Bone marrow (tissue), 2 donors: ENCODE measurements around the gene GPR68.
"Not testable (repeated sequence)": the region's sequence is repeated elsewhere in the genome, so short reads cannot be mapped to it uniquely, and the experiment has no call there.

Experiments used
- DNase-seq, 2 donors: peaks; one replicate each; lab custom pipeline; 2025; lab: John Stamatoyannopoulos, UW

Gene GPR68

DNA sequence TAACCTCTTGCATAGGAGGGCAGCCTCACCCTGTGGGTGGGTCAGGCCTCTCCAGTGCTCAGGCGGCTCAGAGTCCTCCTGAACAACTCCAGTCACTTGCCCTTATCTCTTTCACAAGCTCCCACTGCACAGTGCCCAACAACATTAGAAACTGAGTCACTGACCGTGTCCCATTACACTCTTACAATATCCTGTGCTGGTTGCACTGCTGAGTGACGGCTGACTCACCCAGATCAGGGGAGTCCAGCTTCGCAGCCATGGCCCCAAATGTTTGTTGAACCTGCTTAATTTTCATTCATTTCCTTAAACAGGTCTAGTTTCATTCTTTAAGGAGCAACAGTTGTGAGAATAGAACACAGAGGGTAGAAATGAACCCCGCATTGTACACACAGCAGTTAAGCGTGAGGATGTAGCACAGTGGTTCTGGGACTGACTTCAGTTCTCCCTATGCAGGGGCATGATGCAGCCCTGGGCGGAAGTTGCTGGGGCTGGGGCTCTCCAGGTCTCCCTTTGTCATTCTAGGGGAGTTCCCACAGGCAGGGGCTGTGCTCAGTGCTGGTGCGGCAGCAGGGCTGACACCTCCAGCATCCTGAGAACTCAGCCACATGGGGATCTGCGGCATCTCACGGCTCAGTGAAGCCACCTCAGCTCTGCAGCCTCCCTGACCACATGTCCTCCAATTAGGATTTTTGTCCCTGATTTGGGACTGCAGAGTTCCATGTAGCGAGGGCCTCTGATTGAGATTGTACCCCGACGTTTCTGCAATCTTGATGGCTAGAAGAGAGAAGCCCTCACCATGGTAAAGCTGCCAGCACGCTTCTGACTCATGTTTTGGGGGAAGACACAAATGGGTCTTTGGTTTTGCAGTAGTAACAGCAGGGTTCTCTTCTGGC lies 16.1 kb downstream of the GPR68 start:
- no peak for DNase-seq

DNA sequence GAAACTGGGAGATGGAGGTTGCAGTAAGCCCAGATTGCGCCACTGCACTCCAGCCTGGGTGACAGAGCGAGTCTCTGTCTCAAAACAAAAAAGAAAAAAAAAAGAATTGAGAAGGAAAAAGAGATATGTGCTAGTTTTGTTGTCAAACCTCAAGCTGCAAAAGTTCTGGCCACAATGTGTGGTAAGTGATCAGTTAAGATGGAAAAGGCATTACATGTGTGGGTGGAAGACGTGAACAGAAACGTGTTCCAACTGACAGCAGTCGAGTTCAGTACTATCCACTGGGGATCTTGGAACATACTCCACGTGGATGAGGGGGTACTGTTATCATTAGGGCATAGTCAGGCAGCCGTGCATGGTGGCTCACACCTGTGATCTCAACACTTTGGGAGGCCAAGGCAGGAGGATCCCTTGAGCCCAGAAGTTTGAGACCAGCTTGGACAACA lies 17.3 kb downstream of the GPR68 start:
- no peak for DNase-seq

DNA sequence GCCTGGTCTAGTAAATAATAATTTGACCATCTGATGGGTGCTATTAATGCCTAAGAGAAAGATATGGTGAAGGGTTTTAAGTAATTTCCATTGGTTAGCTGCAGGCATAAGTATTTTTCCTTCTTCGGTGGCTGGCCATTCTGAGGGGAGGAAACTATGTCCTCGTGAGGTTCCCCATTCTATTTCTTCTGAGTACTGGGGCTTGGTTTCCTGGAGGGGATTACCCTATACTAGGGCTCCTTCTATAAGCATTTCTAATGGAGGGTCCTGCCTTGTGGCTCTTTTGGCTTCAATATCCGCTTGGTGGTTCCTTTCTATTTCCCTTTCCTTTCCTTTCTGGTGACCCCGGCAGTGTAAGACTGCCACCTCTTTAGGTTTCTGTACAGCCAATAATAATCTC lies 18.1 kb downstream of the GPR68 start:
- not testable (repeated sequence) for DNase-seq

DNA sequence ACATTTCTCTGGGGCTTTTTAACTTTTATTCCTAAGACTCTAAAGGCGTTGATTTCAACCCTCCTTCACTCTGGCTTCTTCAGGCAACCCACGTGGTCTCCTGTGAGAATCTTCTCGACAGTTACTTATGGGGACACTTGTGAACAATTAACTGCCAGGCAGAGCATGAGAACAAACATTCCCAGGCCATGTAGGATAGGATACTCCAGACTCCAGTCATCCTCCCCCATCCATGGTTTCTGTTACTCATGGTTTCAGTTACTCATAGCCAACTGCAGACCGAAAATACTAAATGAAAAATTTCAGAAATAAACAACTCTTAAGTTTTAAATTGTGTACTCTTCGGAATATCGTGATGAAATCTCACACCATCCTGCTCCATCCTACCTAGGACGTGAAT lies 19.5 kb downstream of the GPR68 start:
- DNase-seq, result no peak

DNA sequence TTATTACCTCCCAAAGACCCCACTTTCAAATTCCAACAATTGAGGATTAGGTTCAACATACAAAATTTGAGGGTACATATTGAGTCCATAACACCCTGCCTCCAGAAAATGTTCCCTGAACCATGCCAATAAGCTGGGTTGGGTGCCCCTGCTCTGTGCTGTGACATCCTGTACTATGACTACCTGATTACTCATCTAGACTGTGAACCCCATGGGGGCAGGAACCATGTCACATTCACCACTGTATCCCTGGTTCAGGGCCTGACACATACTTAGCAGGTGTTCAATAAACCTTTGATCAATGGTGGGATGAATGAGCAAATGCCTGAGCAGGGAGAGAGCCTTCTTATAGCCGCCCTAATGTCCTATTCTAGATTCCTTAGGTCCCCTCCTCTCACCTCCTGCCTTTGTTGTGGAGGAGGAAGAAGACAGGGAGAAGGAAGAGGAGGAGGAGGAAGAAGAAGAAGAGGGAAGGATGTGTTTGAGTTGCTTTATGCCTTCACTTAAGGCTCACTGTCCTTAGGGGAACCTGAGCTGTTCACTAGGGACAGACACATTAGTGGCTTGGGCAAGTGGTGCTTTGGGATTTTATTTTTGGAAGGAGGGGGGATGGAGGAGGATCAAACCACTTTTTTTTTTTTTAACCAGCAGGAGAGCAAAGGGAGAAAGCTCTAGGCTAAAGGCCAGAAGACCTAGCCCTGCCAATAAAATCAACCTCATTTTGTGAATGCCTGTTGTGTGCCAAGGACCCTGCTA lies 21.3 kb downstream of the GPR68 start:
- DNase-seq, result no peak

DNA sequence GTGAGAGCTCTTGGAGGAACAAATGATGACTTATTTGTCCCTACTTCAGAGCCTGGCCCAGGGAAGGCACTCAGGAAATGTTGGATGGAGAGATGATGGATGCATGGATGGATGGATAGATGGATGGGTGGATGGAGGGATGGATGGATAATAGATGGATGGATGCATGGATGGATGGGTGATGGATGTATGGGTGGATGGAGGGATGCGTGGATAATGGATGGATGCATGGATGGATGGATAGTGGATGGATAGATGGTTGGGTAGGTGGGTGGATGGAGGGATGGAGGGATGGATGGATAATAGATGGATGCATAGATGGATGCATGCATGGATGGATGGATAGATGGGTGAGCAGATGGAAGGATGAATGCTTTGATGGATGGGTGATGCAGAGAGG lies 23.2 kb downstream of the GPR68 start:
- DNase-seq, result no peak

DNA sequence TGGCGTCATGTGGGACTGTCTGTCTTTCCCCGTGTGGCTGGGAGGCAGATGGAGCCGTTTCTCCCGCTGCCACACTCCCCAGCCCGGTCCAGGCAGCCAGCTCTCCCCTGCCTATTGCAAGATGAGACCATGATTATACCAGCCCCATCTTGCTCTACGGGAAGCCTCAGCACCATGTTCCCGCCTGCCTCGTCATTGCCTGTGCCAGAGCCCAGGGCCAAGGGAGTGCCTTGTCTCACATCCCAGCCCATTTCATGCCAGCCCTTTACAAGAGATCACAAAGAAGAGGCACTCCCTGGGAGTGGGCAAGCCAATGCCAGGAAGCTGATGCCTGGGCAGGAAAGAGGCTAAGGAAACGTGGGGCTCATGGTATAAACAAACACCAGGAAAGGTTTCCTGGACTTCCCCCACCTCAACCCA lies 23.9 kb downstream of the GPR68 start:
- DNase-seq, result no peak

DNA sequence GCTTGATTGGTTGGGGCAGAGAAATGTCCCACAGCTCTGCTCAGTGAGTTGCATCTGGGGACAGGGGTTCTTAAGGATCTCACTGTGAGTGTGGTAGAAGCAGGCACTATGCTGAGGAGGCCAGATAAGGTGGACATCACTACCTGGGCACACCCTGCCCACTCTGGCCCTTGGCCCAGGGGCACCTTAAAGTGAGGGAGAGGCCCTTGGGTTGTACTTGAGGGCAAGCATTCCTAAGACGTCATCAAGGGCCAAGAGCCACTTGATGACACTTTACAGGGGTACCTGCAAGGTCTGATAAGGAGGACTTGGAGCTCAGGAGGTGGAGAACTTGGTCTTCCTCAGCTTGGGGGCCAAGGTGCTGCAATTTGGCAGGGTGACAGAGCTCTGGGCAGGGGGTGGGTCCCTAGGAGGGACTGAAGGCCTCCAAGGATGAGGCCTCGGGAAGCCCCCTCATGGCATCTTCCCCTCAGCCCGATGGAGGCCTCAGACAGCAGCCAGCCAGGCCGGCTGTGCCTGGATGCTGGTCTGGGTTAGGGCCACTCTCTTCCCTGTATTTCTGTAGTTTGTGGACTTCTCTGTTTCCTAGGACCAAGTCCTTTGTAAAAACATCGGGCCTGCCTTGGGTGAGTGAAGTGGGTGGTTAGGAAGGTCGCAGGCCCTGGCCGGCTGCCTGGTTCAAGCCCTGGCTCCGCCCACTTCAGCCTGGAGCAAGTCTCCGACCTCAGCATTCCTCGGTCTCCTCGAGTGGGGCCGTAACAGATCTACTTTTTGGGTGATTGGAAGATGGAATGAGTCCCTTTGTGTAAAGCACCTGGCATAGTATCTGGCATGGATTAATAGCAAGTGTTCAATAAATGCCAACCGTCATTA lies 24.8 kb downstream of the GPR68 start:
- DNase-seq, result no peak

DNA sequence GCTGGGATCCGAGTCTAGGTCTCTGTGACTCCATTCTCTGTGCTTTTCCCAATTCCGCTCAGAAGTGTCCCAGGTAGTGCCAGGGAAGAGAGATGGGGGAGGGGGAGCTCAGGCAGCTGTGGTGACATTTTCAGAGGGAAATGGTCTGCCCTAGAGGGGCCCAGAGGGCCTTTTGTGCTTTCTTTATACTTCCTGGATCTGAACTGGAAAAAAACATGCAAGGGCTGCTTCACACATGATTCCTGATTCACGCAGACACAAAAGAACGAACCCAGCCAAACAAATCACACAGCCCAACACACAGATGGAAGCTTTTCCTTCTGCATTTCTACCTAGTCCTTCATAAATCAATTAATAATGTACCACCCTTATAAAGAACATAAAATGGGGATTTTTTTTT lies 26.5 kb downstream of the GPR68 start:
- no peak for DNase-seq

DNA sequence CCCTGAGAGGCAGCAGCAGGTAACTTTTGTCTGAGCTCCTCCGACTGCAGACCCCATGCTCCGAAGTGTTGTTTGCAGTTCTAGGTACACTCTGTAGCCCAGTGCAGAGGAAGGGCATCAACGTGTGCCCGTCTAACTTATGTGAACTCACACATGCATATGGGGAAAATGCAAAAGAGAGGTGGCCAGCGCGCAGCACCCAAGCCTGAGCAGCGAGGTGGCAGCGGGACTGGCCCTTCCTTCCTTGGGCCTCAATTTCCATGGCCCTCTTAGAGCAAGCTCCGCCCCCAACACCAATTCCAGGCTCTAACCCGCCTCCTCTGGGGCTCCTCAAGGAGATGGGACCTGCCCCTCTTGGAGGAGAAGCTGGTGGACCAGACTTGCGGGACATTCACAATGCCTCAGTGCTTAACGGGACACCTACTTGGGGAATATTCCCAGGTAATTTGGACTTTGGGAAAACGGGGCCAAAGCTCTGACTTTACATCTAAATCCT lies 27.7 kb downstream of the GPR68 start:
- DNase-seq, result no peak

DNA sequence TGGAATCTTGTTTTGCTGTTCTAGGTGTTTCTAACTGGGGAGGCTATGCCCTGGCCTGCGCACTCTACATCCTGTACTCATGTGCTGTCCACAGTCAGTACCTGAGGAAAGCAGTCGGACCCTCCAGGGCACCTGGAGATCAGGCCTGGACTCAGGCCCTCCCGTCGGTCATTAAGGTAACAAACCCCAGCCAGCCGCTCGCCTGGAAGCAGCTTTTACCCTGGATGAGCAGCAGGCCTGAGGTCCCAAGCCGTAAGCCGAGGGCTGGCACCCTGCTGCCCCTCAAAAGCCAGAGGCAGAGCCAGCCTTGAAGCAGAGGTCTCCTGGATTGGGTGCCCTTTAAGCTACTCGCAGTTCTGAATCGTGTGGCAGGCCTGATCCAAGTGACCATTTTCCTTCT lies 29.1 kb downstream of the GPR68 start:
- DNase-seq, result no peak

DNA sequence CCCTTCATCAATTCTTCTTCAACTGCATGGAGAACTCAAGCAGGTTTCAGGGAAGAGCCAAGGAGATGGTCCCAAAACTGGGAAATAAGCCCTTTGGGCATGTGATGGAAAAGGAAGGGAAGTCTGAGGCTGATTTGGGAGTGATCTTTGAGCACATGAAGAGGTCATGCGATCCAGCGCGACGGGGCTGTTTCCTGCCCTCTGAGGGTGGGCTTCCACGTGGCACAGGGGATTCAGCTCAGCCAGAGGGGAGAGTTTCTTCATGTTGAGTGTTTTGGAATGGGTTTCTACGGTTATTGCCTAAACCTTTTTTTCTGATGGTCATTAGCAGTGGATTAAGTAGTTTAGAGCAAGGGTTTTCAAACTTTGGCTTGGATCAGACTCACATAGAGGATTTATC lies 30.2 kb downstream of the GPR68 start:
- DNase-seq, result no peak

DNA sequence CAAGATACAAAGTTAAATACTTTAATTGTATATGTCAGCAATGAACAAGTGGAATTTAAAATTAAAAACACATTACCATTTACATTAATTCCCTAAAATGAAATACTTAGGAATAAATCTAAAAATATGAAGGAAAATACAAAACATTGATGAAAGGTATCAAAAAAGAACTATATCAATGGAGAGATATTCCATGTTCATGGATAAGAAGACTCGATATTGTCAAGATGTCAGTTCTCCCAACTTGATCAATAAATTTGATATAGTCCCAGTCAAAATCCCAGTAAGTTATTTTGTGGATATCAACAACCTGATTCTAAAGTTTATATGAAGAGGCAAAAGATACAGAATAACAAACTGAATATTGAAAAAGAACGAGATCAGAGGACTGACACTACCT lies 33.5 kb downstream of the GPR68 start:
- DNase-seq, result no peak

DNA sequence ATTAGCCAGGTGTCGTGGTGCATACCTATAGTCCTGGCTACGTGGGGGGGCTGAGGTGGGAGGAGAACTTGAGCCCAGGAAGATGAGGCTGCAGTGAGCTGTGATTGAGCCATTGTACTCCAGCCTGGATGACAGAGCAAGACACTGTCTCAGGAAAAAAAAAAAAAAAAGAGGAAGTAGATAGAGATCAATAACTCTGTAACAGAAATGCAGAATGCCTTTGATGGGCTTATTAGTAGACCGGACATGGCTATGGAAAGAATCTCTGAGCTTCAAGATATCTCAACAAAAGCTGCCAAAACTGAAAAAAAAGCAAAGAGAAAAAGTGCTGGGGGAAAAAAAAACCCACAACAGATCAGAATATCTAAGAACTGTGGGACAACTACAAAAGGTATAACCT lies 37.5 kb downstream of the GPR68 start:
- DNase-seq, result no peak

DNA sequence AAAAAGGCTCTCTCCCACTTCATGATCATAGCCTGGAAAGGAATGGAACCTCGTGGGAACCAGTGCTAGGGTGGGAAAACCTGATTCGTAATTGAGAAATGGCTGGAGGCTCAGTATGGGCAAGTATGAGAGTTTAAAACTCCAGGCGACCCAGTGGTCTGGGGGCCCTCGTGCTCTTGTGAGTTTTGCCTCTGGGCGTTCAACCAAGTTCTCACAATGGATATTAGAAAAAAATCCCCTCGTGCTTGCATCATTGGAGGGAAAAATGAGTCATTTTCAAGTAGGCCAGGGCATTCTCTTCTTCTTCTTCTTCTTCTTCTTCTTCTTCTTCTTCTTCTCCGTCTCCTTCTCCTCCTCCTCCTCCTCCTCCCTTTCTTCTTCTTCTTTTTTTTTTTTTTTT lies 39.0 kb downstream of the GPR68 start:
- no peak for DNase-seq

DNA sequence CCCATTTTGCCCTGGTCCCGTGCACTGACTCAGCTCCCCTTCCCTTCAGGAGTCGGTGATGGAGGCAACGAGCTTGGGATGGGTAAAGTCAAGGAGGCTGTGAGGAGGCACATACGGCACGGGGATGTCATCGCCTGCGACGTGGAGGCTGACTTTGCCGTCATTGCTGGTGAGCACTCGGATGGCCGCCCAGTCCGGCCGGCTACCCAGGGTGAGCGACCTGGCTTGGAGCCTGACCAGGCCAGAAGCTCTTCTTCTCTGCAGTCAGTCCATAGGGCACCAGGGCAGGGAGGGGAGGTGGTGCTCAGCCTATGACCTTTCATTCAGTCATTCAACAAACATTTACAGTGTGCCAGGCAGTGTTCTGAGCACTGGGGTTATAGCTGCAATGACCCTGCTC lies 39.8 kb downstream of the GPR68 start:
- DNase-seq, result no peak

DNA sequence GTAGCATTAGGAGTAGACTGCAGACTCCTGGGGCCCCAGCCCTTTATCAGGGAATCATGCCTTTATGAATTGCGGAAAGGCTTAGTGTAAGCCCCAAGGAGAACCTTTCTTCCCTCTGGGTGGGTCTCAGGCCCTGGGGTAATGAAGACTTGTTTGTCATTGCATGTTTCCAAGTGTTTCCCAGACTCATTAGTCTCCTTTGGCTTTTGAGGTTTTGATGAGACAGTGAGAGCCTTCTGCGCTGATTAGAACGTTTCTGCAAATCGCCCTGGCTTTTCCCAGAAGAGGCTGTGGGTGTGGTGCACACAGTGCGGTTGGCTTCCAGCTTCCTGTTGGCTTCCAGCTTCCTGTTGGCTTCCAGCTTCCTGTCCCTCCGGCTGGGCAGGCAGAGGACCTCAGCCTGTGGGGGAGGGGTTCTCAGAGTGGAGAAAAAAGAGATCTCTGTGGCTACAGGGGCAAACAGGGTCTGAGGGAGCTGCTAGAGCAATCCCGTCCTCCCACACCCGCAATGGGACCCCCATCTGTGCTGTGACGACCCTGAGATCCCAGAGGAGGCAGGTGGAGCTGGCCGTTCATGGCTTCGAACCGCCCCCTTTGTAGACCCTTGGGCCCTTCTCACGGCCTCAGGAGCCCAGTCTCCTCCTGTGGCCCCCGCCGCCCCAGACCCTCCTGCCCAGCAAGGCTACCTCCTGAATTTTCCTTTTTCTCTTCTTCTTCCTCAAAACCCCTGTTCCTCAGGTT lies 42.1 kb downstream of the GPR68 start:
- DNase-seq, result no peak

DNA sequence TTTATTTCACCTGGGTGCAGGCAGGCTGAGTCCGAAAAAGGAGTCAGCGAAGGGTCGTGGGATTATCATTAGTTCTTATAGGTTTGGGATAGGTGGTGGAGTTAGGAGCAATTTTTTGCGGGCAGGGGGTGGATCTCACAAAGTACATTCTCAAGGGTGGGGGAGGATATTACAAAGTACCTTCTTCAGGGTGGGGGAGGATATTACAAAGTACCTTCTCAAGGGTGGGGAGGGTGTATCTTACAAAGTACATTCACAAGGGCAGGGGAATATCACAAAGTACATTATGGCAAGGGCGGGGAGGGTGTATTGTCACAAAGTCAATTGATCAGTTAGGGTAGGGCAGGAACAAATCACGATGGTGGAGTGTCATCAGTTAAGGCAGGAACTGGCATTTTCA lies 43.7 kb downstream of the GPR68 start:
- DNase-seq, result not testable (repeated sequence)

DNA sequence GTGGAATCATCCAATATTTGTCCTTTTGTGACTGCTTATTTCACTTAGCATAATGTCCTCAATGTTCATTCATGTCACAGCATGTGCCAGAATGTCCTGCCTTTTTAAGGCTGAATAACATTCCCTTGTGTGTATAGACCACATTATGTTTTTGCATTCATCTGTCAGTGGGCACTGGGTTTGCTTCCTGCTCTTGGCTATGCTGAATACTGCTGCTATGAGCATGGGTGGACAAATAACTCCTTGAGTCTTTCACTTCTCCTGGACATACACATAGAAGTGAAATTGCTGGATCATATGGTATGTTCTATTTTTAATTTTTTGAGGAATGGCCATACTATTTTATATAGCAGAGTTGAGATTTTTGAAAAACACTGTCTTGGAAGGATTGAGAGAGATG lies 46.9 kb downstream of the GPR68 start:
- no peak for DNase-seq

DNA sequence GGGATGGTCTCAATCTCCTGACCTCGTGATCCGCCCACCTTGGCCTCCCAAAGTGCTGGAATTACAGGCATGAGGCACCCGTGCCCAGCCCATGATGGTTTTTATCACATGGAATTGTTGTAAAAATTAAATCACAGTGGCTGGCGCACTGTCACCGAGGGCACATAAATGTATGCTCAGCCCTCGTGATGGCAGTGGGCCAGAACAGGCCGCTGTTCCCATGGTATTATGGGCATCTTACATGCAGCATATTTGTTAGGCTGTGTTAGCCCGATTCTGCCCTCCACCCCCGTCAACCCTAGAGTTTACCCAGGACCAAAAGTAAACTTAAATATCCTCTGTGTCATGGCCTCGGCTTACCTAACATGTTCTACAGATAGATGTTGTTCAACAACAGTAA lies 48.6 kb downstream of the GPR68 start:
- no peak for DNase-seq

DNA sequence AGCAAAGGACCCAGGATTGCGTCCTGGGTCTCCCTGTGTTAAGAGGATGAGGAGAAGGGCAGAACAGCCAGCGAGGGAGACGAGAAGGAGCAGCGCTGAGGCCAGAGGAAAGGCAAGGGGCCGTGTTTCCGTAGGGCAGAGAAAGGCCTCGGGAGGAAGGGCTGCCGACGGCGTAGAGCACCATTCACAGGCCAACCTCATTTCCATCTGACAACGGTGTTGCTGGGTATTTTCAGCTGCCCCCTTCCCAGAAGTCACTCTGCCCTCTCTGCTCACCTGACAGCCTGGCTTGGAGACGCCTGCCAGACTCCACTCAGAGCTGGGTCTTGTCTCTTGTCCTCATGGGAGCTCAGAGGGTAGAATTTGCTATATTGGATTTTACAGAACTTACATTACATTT lies 51.4 kb downstream of the GPR68 start:
- DNase-seq, result no peak
